AG09319 (cell line): Measurements from ENCODE around the gene ENO3.

ENCODE experiments used
- DNase-seq: peaks from one replicate; pipeline ENCODE4 v3.0.0-alpha.2; 2010; ENCODE audit warnings: low read depth; ENCODE audit errors: extremely low read depth
- CTCF ChIP-seq: IDR thresholded peaks from 2 replicates; pipeline ENCODE4 v1.5.1; 2011; ENCODE audit warnings: low read depth, mild to moderate bottlenecking, inconsistent platforms, low read length, moderate library complexity

The ENO3 gene

DNA sequence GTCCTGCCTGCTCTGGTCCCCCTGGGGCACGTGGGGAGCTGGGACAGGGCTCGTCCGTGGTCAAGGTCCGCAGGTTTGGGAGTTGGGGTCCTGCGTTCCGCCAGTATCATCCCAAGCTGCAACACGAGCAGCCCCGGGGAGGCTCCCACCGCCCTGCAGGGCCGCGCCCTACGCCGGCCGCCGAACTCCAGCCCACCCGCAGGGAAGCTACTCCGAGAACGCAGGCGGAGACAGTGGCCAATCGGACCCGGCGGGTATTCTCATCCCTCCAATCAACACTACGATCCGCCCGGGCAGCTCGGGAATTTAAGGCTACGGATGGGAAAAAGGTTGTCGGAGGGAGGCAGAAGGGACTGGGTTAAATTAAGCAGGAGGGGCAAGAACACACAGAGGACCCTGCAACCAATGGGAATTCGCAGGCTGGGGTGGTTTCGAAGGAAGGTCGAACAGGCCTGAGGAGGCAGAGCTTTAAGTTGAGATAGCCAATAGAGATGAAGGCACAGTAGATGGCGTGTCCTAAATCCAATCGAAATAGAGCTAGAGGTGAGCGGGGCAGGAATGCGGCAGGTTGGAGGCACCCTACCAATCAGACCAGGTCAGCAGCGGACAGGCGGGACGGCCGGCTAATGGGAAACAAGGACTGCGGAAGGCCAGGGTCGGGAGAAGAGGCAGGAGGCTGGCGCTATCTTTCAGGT, 16.1 kb downstream of the ENO3 start:
- TF ChIP-seq CTCF: no peak
- DNase-seq: peak; percentile 99

DNA sequence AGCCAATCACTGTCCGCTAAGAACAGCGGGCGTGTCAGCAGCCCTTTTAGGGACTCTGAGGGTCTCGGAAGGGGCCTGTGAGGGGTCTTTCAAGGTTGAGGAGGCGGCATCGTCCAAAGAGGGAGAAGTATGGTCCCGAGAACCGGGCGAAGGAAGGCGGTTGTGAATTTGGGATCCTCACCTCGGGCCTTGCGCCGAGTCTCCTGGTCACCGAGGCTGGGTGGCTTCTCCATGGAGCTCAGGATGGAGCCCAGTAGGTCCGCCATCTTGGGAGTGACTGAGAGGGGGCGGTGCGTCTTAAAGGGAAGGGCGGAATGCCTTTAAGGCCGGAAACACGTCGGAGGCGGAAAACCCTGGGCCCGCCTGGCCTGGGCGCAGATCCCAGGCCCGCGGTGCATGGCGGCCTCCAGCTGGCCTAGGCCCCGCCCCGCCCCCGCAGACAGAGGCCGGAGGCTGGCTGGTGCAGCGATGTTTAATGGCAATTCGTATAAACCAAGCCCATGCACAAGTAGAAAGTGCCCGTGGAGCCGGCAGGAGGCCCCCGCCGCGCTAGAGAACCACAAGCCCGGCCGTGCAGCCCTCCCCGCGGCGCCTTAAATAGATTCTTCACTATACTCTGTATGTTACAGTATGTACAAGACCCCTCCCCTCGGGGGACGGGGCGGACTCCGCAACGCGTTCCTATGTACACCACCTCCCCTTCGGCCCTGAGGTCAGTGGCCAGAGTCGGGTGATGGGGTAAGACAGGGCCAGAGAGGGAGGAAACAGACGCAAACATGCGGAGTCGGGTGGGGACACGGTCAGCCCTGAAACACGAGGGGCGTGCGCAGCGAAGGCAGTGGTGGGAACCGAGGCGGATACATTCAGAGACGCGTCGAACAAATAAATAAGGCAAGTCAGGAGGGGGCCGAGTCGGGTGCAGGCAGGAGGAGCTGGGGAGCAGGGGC, 16.9 kb downstream of the ENO3 start, which contains the start of gene SPAG7:
SPAG7 (minus strand) TSS at position 279 of the 947 bp plus-strand sequence; CDS start at position 266, 13 bp downstream.
- TF ChIP-seq CTCF: no peak
- DNase-seq: peak; percentile 97

- no peak for TF ChIP-seq CTCF
- DNase-seq: no peak
Observed at GRCh38 chr17:4968486-4969046, 17.6 kb downstream of the ENO3 start.

GRCh38 chr17:4969047-4969550, 18.2 kb downstream of the ENO3 start:
- peak; percentile 89 for DNase-seq
- no peak for TF ChIP-seq CTCF

- DNase-seq: no peak
- TF ChIP-seq CTCF: no peak
Observed at GRCh38 chr17:4969551-4970173, 18.7 kb downstream of the ENO3 start.

DNA sequence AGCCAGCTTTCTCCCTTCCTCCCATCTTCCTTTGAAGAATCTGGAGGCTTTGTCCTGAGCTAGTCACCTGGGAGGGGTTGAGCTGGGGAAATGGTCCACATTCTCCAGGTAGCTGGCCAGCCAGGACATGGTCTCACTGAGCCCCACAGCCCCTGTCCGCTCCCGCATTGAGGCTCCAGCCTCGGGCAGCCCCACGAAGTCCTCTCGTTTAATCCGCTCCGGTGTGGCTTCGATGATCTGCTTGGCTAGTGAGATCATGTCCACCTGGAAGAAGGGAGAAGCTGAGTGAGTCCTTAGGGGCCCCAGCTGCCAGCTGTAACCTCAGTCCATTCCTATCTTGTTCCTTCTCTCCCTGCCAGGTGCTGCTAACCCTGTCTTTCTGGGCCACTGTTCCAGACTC, 19.4 kb downstream of the ENO3 start:
- no peak for DNase-seq
- TF ChIP-seq CTCF: no peak
